ENCODE data around the gene GNG7.
"Not testable (repeated sequence)": the region's sequence is repeated elsewhere in the genome, so short reads cannot be mapped to it uniquely, and the experiment has no call there.

Gene GNG7

GRCh38 chr19:2619076-2619475 is 83.4 kb downstream of the GNG7 start:
- DNase-seq (ENCODE audit: low spot score) = no peak

- no peak for DNase-seq (ENCODE audit: low spot score)
Measured at GRCh38 chr19:2618611-2619010, 83.9 kb downstream of the GNG7 start.

GRCh38 chr19:2617393-2618165 is 84.9 kb downstream of the GNG7 start:
- DNase-seq (ENCODE audit: low spot score) = no peak

GRCh38 chr19:2616741-2617392 is 85.6 kb downstream of the GNG7 start:
- no peak for DNase-seq (ENCODE audit: low spot score)

- DNase-seq (ENCODE audit: low spot score) = no peak
Measured at GRCh38 chr19:2615782-2616181, 86.7 kb downstream of the GNG7 start.

GRCh38 chr19:2613507-2614295 is 88.8 kb downstream of the GNG7 start:
- DNase-seq (ENCODE audit: low spot score) = no peak

- DNase-seq (ENCODE audit: low spot score) = no peak
Measured at GRCh38 chr19:2612619-2613249, 89.8 kb downstream of the GNG7 start.

GRCh38 chr19:2611483-2612464 is 90.7 kb downstream of the GNG7 start:
- no peak for DNase-seq (ENCODE audit: low spot score)

GRCh38 chr19:2610637-2611482 is 91.6 kb downstream of the GNG7 start:
- peak; percentile 89 for DNase-seq (ENCODE audit: low spot score)

- DNase-seq (ENCODE audit: low spot score) = no peak
Measured at GRCh38 chr19:2609389-2610116, 92.9 kb downstream of the GNG7 start.

GRCh38 chr19:2609034-2609388 is 93.5 kb downstream of the GNG7 start:
- not testable (repeated sequence) for DNase-seq (ENCODE audit: low spot score)

- DNase-seq (ENCODE audit: low spot score) = no peak
Measured at GRCh38 chr19:2608602-2608922, 93.9 kb downstream of the GNG7 start.

GRCh38 chr19:2607712-2608601 is 94.5 kb downstream of the GNG7 start:
- DNase-seq (ENCODE audit: low spot score) = no peak

- DNase-seq (ENCODE audit: low spot score) = not testable (repeated sequence)
Measured at GRCh38 chr19:2606774-2607173, 95.7 kb downstream of the GNG7 start.

GRCh38 chr19:2605889-2606288 is 96.6 kb downstream of the GNG7 start:
- DNase-seq (ENCODE audit: low spot score) = not testable (repeated sequence)

GRCh38 chr19:2604747-2605329 is 97.7 kb downstream of the GNG7 start:
- DNase-seq (ENCODE audit: low spot score) = no peak

GRCh38 chr19:2603334-2603733 is 99.2 kb downstream of the GNG7 start:
- peak; percentile 92 for DNase-seq (ENCODE audit: low spot score)

Data from cerebellar cortex (tissue), 1 donor.